LNCaP clone FGC (cell line): Measurements from ENCODE around the gene PIK3R6.
"Not testable (repeated sequence)": the region's sequence is repeated elsewhere in the genome, so short reads cannot be mapped to it uniquely, and the experiment has no call there.

ENCODE experiments used
- DNase-seq: peaks from one replicate; pipeline ENCODE4 v3.0.0-alpha.2; 2011; ENCODE audit warnings: low read depth
- H3K4me3 ChIP-seq: 2 replicates; pipeline ENCODE4 v1.5.1; 2011; ENCODE audit warnings: mild to moderate bottlenecking, low read depth, low read length, control low read depth
- CTCF ChIP-seq: IDR thresholded peaks from 2 replicates; pipeline ENCODE4 v1.5.1; 2012; ENCODE audit warnings: mild to moderate bottlenecking; ENCODE audit not compliant: control insufficient read depth, insufficient read depth; ENCODE audit errors: extremely low read depth

The PIK3R6 gene

DNA sequence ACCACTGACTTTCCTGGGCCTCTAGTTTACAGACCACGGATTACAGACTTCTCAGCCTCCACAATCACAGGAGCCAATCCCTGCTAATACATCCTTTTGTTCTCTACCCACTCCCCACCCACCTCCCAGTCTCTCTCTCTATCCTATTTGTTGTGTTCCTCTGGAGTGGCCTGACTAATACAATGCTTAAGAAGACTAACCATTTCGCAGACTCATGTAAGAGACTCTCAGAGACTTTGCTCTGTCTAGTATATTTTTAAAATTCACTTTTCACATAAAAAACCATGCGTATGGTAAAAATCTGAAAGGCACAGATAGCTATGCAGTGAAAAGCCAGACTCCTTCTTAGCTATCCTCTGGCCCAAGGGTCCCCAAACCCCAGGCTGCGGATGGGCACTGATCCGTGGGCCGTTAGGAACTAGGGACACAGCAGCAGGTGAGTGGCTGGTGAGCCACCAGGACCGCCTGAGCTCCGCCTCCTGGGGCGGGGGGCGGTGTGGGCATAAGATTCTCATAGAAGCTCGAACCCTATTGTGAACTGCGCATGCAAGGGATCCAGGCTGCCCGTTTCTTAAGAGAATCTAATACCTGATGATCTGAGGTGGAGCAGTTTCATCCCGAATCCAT is 7.6 kb downstream of the PIK3R6 start:
- no peak overlapping the region for H3K4me3 ChIP-seq
- no peak for TF ChIP-seq CTCF
- no peak for DNase-seq

DNA sequence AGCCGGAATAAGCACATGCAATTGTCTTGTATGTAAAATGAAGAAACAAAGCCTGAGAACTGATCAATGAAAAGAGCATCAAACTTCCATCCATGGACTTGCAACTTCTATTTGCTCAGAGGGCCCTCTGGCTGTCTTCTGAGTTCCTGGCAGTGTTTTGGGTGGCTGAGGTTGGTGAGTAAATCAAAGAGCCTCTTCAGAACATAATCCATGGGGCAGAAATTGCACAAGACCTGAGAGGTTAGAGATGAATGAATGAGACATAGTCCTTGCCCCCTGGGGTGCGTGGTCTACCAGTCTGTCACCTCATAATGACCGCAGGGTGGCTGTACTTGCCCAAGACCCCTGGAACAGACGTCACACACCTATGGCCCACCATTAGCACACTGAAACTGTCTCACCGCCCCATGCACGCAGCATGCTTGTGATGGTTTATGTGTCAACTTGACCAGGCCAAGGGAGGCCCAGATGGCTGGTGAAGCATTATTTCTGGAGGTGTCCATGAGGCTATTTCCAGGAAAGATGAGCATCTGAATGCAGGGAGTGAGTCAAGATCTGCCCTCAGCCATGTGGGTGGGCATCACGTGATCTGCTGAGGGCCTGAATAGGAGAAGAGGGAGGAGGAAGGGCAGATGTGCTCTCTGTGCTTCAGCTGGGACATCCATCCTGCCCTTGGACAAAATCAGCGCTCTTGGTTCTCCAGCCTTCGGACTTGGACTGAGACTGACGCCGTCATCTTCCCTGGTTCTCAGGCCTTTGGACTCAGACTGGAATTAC is 8.3 kb downstream of the PIK3R6 start:
- no peak for TF ChIP-seq CTCF
- no peak overlapping the region for H3K4me3 ChIP-seq
- DNase-seq: no peak

GRCh38 chr17:8857919-8858318 is 9.6 kb downstream of the PIK3R6 start:
- H3K4me3 ChIP-seq: no peak overlapping the region
- no peak for TF ChIP-seq CTCF
- no peak for DNase-seq

- H3K4me3 ChIP-seq: no peak overlapping the region
- DNase-seq: no peak
- no peak for TF ChIP-seq CTCF
Observed at GRCh38 chr17:8856869-8857575, 10.5 kb downstream of the PIK3R6 start.

- H3K4me3 ChIP-seq, DNase-seq: not testable (repeated sequence)
Observed at GRCh38 chr17:8856205-8856603, 11.3 kb downstream of the PIK3R6 start.

GRCh38 chr17:8855477-8856204 is 11.8 kb downstream of the PIK3R6 start:
- no peak for DNase-seq
- no peak for TF ChIP-seq CTCF
- H3K4me3 ChIP-seq: no peak overlapping the region

DNA sequence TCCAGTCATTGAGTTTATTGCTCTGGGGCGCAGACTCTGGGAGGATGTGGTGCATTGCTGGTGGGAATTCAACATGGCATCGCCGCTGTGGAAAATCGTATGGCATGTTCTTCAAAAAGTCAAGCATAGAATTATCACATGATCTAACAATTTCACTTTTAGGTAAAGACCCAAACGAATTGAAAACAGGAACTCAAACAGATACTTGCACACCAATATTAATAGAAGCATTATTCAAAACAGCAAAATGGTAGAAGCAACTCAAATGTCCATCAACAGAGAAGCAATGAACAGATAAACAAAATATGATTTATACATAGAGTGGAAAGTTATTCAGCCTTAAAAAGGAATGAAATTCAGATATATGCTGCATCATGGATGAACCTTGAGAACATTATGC is 15.9 kb downstream of the PIK3R6 start:
- no peak for DNase-seq
- no peak for TF ChIP-seq CTCF
- no peak overlapping the region for H3K4me3 ChIP-seq
